GM21360 (cell line): ENCODE data around the gene LRPAP1.
"Not testable (repeated sequence)": the region's sequence is repeated elsewhere in the genome, so short reads cannot be mapped to it uniquely, and the experiment has no call there.

ENCODE experiments used
- ATAC-seq: cut with Tn5 transposase; IDR thresholded peaks from one replicate; pipeline ENCODE4 v1.9.1; 2021; ENCODE audit warnings: mild to moderate bottlenecking, moderate library complexity; ENCODE audit not compliant: unreplicated experiment

The LRPAP1 gene

DNA sequence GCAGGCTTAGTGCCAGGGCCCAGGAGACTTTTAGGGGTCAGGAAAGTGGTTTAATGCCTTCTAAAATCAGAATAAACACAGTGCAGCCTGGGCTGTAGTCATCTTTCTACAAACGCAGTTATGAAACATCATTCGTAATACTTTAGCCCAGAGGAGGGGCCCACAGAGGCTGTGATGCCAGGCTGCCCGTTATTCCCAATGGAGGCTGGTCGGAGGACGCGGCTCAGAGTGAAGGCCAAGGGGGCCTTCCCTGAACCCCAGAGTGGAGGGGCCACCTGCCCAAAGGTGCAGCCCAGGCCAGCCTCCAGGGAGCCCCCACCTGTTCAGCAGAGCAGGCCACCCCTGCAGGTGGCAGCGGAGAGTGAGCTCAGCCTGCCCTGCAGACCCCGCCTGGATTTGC, 29.9 kb upstream of the LRPAP1 start:
- not testable (repeated sequence) for ATAC-seq

DNA sequence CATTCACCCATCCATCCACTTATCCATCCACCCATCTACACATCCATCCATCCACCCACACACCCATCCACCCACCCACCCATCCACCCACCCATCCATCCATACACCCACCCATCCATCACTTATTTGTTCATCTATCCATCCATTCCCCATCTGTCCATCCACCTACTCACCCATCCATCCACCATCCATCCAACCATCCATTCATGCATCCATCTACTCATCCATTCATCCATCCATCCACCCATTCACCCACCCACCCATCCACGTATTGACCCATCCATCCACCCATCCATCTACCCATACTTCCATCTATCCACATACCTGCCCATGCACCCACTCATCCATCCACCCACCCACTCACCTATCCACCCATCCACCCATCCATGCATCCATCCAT, 28.2 kb upstream of the LRPAP1 start:
- ATAC-seq = not testable (repeated sequence)

DNA sequence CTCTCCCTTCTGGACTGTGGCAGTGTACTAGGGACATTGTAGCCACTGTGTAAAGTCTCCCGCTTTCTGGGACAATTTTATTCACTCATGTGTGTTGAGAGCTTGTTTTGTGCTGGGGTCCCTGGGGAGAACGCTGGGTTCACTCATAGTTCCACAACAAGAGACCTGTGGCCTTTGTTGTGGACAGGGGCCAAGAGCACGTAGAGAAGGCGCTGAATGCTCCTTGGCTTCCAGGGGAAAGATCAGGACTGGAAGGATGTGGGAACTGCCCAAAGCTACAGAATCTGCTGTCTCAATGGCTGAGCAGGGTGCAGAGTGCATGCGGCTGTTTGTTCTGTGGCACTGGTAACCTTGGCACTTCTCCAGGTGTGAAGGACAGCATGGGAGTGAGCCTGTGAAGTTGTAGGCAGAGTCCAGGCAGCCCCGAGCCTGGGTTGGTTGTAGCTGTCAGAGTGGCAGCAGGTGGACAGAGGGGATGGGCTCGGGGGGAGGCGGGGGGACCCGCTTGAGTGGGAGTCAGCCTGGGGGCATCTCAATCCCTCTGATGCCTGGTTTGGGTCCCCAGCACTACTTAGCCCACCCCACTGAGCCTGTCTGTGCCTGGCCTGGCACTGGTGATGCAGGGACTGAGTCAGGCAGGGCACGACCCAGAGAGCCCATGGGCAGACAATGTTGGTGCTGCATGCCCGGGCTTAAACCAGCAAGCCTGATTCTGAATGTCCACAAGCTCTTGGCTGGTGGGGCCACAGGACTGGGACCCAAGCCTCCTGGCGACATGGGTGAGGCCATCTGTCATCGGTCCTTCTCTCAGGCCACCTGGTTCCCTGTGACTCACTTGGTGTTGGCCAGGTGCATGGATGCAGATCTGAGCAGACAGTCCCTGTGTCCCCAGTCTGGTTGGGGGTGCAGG, 27.4 kb upstream of the LRPAP1 start:
- not testable (repeated sequence) for ATAC-seq

DNA sequence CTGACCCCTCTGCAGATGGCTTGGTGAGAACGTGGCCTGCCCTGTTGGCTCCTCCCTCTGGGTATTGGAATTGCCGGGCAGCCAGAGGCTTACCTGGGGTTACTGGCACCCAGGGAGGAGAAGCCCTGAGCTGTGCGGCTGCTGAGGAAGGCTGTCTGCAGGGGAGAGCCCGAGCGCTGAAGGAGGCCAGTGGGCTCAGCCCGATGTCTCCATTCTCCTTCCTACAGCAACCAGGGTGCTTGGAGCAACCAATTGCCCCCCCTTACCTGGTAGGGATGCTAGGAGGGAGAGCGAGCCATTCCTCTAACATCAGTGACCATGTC, 26.3 kb upstream of the LRPAP1 start:
- not testable (repeated sequence) for ATAC-seq

DNA sequence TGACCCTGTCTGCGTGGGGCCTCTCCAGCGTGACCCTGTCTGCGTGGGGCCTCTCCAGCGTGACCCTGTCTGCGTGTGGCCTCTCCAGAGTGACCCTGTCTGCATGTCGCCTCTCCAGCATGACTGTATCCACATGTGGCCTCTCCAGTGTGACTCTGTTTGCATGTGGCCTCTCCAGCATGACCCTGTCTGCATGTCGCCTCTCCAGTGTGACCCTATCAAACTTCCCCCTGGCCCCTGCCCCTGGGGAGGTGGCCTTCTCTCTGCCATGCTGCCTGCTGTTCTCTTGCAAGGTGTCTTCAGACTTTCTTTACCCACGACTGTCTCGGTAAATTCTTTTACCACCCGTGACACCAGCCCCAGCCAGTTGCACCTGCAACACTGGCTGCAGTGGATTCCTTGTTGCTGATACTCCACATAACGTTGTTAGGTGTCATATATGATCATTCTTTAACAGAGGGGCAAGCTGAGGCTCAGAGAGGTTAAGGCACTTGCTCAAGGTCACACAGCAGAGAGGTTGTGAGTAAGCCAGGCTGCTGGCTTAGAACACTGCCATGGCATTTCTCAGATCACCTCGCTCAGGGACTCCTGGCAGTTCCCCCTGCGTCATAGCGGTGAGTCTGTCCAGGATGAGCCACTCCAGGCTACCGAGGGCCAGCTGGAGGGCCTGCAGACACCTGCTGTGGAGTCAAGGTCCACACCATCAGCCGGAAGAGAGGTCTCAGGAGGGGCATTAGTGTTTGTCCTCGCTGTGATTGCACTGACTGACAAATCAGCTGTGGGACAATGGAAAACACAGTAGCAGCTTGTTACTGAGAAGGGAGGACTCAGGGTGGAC, 25.7 kb upstream of the LRPAP1 start:
- not testable (repeated sequence) for ATAC-seq

DNA sequence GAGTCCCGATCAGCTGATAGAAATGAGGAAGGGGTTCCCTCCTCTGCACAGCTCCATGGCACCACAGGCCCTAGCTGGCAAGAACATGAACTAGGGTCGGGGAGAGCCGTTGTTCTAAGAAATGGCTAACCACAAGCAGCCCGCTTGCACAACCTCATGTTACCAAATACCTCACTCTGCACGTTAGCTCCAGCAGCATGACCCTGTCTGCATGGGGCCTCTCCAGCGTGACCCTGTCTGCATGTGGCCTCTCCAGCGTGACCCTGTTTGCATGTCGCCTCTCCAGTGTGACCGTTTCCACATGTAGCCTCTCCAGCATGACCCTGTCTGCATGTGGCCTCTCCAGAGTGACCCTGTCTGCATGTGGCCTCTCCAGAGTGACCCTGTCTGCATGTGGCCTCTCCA, 24.9 kb upstream of the LRPAP1 start:
- not testable (repeated sequence) for ATAC-seq

DNA sequence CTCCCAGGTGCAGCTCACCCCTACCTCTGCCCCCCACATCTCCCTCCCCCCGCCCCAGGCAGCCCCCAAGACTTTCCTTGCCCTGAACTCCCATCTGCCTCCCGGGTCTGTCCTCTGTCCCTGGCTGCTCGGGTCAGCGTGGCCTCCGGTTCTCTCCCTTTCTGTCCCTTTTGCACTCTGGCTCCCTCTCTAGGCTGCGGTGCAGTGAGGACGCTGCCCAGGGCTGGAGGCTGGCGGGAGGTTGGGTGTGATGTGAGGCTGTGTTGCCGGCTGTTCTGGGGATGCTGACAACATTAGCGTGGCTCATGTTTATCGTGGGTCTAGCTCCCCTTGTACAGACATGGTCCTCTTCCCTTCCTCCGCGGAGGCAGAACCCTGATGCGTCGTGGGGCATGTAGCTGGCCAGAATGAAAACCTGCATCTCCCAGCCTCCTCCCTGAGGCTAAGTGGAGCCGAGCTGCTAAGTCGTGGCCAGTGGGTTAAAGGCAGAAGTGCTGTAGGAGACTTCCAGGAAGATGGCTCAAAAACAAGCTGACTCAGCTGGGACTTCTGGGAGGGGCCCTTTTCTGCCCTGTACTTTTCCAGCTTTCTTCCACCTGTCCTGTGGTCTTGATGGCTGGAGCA, 24.1 kb upstream of the LRPAP1 start:
- not testable (repeated sequence) for ATAC-seq

DNA sequence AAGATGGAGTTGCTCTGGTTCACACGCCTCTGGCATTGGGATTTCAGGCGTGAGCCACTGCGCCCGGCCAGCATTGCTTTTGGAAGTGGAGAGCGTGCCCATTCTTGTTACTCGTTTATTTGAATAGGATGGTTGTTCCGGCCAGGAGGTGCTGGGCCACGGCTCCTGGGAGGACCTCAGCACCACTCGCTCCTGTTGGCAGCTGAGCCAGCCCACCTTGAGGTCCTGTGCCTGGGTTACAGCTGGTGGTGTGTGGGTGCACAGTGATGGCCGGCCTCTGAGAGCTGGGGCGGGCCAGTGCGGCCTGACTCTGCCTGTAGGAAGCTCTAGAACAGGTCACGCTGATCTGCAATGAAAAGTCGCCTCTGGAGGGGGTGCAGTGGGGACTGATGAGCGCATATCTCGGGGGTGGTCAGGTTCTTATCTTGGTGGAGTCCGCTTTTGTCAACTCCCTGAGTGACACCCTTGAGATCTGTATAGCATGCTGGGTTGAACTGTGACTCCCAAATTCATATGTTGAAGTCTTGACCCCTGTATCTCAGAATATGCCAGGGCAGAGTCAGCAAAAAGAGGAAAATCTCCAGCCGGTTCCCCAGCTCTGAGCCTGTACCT, 23.3 kb upstream of the LRPAP1 start:
- not testable (repeated sequence) for ATAC-seq

DNA sequence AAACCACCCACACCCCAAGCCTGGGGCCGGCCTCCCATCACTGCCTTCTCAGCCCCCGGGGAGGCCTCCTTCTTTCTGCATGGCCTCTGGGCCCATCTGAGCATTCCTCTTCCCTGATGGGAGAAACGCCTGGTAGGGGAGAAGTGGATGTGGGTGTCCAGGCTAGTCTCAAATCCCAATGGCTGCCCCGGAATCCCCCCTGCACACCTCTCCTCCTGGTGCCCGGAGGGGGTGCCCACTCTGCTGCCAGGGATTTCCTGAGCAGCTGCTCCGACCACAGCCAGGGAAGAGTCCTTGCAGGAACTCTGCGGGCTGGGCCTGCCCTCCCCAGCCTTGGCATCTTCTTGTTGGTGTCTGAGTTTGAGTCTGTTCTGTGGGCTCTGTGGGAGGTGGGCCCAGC, 19.1 kb upstream of the LRPAP1 start:
- not testable (repeated sequence) for ATAC-seq

DNA sequence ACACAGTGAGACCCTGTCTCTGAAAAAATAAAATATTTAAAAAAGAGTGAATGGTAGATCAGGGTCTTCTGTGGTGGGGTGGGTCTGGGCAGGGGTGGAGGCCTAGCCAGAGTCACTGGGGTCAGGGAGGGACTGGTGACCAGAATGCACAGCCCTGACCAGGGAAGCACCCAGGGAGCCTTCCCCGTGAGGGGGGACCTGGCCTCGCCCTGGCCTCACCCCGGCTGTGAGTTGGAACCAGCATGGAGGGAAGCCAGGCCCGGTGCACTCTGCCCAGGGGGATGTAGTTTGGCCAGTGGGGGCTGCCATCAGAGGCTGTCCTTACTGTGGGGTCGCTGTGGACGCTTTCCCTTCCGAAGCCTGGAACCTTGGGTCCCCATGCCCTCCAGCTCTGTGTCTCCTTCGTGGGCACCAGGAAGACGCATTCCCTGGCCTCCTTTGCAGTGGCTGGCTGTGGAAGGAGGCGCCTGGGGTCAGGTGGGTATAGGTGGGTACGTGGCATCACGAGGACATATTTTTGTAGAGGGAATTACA, 18.6 kb upstream of the LRPAP1 start:
- not testable (repeated sequence) for ATAC-seq

DNA sequence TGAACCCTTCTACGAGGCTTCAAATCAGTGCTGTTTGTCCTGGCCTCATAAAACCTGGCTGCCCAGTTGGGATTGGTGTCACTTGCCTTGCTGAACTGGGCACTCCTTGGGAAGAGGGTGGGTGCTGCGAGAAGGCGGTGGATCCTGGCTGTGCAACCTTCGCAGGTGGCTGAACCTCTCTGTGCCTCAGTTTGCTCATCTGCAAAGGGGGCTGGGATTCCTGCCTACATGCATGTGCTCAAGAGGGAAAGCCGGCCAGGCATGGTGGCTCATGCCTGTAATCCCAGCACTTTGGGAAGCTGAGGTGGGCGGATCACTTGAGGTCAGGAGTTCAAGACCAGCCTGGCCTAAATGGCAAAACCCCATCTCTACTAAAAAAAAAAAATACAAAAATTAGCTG, 17.8 kb upstream of the LRPAP1 start:
- not testable (repeated sequence) for ATAC-seq

DNA sequence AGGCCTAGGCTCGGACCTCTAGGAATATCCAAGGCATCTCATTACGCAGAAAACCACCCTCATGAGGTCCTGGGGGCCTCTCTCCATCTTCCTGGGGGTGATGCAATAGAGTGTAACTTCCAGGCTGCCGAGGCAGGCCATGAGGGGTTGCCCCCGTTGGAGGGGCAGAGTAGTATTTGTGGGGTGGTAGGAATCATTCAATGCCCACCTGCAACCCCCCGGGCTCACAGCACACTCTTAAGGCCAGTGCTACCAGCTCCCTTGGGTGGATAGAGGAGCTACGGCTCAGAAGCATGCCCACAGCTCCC, 17.4 kb upstream of the LRPAP1 start:
- not testable (repeated sequence) for ATAC-seq

DNA sequence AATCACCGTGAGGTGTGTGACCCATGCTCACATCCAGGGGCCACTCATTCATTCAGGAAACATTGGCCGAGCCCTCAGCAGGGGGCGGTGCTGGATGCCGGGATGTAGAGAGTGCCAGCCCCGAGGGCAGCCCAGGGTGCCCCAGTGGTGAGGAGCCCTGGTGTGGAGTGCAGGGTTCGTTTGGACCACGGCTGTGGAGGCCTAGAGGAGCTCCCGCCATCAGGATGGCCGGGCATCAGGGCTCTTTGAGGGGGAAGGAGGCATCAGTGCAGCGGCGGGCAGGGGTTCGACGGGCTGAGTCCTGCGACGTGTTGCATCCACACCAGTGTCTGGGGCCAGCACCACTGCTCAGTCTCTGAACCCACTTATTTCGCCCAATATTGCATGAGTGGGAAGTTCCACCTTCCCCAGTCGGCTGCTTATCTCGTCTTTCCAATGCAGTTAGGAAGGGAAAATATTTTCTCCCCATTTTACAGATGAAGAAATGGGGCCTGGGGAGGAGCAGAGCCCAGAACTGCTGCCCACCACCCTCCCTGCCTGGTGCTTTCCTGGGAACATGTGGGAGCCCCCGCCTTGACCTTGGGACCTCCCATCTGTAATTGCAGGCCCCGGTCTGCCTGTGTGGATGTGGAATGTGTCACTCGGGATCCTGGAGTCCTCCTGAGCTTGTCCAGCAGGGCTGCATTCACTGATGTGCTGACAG, 16.9 kb upstream of the LRPAP1 start:
- not testable (repeated sequence) for ATAC-seq

DNA sequence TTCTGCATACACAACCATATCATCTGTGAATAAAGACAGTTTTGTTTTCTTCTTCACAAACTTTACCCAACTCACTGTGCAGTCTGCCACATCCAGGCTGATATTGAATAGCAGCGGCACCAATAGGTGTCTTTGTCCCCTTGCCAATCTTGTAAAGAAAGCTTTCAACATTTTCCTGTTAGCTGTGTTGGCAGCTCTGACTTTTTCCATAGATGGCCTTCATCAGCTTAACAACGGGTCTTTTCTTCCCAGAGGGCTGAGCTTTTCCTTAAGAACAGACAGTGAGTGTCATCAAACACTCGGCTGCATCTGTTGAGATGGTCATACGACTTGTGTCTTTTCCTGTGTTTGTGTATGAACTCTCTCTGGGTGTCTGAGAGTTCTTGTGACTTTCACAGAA, 14.5 kb upstream of the LRPAP1 start:
- ATAC-seq = not testable (repeated sequence)

DNA sequence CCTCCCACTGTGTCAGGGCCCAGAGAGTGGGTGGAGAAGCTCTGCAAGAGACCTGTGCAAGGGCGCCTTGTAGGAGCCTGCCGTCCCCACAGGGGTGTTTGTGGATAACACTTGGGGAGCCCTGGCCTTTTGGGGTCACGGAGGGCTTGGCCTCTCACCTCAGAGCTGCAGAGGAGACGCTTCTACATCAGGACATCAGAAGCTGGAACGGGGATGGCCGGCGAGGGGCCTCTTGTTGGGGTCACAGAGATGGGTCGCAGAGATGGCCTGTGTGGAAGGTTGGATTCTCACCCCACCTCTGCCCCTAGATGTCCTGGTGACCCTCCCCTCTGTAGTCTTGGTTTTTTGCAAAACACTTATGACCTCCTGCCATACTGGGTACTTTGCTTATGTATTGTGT, 13.1 kb upstream of the LRPAP1 start:
- not testable (repeated sequence) for ATAC-seq

DNA sequence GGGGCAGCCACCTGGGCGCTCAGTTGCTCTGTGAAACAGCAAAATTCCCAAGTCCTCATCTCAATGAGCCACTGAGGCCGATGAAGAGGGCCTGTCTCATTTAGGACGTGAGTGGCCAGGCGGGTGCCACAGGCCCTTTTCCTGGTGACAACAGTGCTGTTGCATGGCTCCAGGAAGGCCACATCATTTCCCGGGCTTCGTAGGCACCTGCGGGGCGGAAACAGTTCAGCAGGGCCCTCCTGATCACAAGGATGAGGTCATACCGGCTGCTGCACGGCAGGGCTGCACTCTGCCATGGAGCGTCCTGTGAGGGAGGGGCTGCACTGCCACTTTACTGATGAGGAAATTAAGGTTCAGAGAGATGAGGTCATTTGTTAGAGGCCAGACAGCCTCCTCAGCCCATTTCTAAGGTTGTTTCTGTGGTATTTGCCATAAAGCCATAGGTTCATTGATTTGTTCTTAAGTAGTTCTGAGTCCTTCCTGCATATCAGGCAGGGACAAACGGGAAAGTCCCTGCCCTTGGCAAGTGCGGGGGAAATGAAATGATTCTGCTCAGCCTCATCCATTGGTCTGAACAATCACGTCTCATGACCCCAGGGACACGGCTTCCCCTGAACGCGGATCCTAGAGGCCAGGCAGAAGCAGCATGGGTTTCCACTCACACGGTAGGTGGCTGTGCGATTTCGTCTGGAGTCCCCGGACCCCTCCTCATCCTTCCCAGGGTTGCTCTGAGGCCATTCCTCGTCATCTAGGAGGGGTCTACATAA, 12.2 kb upstream of the LRPAP1 start:
- not testable (repeated sequence) for ATAC-seq

DNA sequence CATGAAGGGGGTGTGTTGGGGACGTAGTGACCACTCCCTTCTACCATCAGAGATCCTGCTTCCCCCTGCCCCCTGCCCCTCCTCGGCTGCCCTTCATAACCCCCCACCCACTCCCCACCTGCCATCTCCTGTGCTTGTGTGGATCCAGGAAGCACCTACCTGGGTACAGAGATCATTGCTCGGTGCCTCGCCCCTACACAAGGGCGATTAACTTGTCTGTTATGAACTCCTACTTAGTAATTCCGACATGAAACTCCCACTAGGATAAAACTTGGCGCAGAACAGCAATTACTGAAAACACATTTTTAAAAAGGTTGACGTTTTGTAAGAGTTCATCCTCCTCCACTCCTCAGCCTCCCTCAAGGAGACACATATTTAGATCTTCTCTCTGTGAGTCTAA, 11.2 kb upstream of the LRPAP1 start:
- ATAC-seq = not testable (repeated sequence)

DNA sequence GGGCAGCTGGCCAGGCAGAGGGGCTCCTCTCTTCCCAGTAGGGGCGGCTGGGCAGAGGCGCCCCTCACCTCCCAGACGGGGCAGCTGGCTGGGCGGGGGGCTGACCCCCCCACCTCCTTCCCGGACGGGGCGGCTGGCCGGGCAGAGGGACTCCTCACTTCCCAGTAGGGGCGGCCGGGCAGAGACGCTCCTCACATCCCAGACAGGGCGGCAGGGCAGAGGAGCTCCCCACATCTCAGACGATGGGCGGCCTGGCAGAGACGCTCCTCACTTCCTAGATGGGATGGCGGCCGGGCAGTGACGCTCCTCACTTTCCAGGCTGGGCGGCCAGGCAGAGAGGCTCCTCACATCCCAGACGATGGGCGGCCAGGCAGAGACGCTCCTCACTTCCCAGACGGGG, 6.7 kb upstream of the LRPAP1 start:
- not testable (repeated sequence) for ATAC-seq

DNA sequence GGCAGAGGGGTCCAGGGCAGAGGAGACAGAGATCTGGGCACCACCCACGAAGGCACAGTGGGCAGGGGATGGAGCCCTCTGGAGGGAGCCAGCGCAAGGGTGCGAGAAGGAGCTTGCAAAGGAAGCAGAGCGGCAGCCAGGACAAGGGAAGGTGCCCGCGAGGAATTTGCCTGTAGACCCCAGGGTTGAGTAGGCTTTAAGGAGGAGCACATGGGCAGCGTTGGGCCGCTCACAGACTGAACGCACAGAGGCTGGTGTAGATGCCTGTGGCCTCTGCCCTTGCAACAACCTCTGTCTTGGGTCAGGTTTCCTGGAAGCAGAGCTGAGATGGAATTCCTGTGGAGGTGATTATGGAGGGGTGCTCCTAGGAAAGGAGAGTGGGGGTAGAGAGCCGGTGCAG, 3.6 kb upstream of the LRPAP1 start:
- not testable (repeated sequence) for ATAC-seq

DNA sequence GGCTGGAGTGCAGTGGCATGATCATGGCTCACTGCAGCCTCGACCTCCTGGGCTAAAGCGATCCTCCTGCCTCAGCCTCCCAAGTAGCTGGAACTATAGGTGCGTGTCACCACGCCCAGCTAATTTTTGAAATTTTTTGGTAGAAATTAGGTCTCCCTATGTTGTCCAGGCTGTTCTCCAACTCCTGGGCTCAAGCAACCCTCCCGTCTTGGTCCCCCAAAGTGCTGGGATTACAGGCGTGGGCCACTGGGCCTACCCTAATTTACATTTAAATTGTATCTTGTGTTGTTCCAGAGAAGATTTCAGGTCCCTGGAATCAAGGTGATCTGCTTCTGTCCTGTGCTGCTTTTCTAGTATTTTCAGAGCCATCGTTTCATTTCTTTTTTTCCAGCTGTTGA, 1.2 kb upstream of the LRPAP1 start:
- no peak for ATAC-seq
